22Rv1 (cell line): ENCODE results near the gene HLCS.

Experiments used
- H3K27ac ChIP-seq: fragments of 450-650 bp; 2 replicates; pipeline ENCODE4 v1.5.1; 2017
- CTCF ChIP-seq: fragments of 450-650 bp; IDR thresholded peaks from 2 replicates; pipeline ENCODE4 v1.5.1; 2017; ENCODE audit warnings: mild to moderate bottlenecking
- ZFX ChIP-seq: fragments of 450-650 bp; IDR thresholded peaks from 2 replicates; pipeline ENCODE4 v1.6.1; 2017; ENCODE audit warnings: antibody characterized with exemption, borderline replicate concordance

Gene HLCS

GRCh38 chr21:36738489-36739126 is 227.9 kb downstream of the HLCS start:
- H3K27ac ChIP-seq: no peak overlapping the region
- TF ChIP-seq CTCF (no peak), ZFX (no peak)

- no peak for TF ChIP-seq CTCF
- no peak for TF ChIP-seq ZFX
- H3K27ac ChIP-seq: no peak overlapping the region
Measured at GRCh38 chr21:36735724-36736320, 230.6 kb downstream of the HLCS start.

- TF ChIP-seq CTCF (no peak), ZFX (no peak)
- no peak overlapping the region for H3K27ac ChIP-seq
Measured at GRCh38 chr21:36735201-36735515, 231.3 kb downstream of the HLCS start.

- H3K27ac ChIP-seq: no peak overlapping the region
- TF ChIP-seq ZFX: no peak
- no peak for TF ChIP-seq CTCF
Measured at GRCh38 chr21:36734367-36735200, 231.9 kb downstream of the HLCS start.

- no peak overlapping the region for H3K27ac ChIP-seq
- TF ChIP-seq ZFX (no peak), CTCF (no peak)
Measured at GRCh38 chr21:36733857-36734256, 232.6 kb downstream of the HLCS start.

GRCh38 chr21:36732761-36733160 is 233.7 kb downstream of the HLCS start:
- TF ChIP-seq ZFX (no peak), CTCF (no peak)
- no peak overlapping the region for H3K27ac ChIP-seq

- no peak for TF ChIP-seq ZFX
- TF ChIP-seq CTCF: no peak
- no peak overlapping the region for H3K27ac ChIP-seq
Measured at GRCh38 chr21:36732217-36732616, 234.3 kb downstream of the HLCS start.
